ENCODE data around the gene SGTA.
A peak's percentile ranks its signal among the peaks of the same experiment; 100 is the strongest.

SGTA gene

GRCh38 chr19:2783781-2784145 is 690 bp upstream of the SGTA start:
- peak overlapping the region; percentile 76 for H3K4me2 ChIP-seq (ENCODE audit: low read depth, low read length, poor library complexity, severe bottlenecking)
- peak overlapping the region; percentile 49 for H3K9ac ChIP-seq (ENCODE audit: low read depth, low read length, poor library complexity, severe bottlenecking)
- peaks cover 78% of the 10 kb centered on the region for H3K79me2 ChIP-seq (ENCODE audit: insufficient read depth, low read length)
- H3K4me3 ChIP-seq (ENCODE audit: low read length, poor library complexity, severe bottlenecking), result peak overlapping the region; percentile 89
- H3K4me1 ChIP-seq (ENCODE audit: insufficient read depth, low read length, poor library complexity, severe bottlenecking), result peaks cover 36% of the 10 kb centered on the region
- H3K9me2 ChIP-seq (replicated peaks; ENCODE audit: low read depth, low read length), result no peaks in the 10 kb centered on the region
- H3F3A ChIP-seq (ENCODE audit: low read depth), result no peaks in the 10 kb centered on the region
- peak overlapping the region; percentile 75 for H2AFZ ChIP-seq (ENCODE audit: low read length)
- H4K20me1 ChIP-seq (ENCODE audit: insufficient read depth, low read length, poor library complexity, severe bottlenecking), result peaks cover 38% of the 10 kb centered on the region
- TF ChIP-seq EZH2phosphoT487 (IDR thresholded peaks at IDR 0.05; ENCODE audit: borderline replicate concordance) (no peak), CTCF (conservative IDR thresholded peaks at IDR 0.05; ENCODE audit: low read length) (no peak)
- H3K36me3 ChIP-seq (ENCODE audit: insufficient read depth, low read length), result no peaks in the 10 kb centered on the region
- H3K27me3 ChIP-seq (ENCODE audit: insufficient read depth, low read length, poor library complexity, severe bottlenecking), result no peaks in the 10 kb centered on the region
- no peaks in the 10 kb centered on the region for H3K9me3 ChIP-seq (ENCODE audit: insufficient read depth, low read depth, low read length)

- H3K36me3 ChIP-seq (ENCODE audit: insufficient read depth, low read length), result no peaks in the 10 kb centered on the region
- H3K9me2 ChIP-seq (replicated peaks; ENCODE audit: low read depth, low read length), result no peaks in the 10 kb centered on the region
- peaks cover 78% of the 10 kb centered on the region for H3K79me2 ChIP-seq (ENCODE audit: insufficient read depth, low read length)
- H3K4me3 ChIP-seq (ENCODE audit: low read length, poor library complexity, severe bottlenecking), result peak overlapping the region; percentile 89
- peak overlapping the region; percentile 76 for H3K4me2 ChIP-seq (ENCODE audit: low read depth, low read length, poor library complexity, severe bottlenecking)
- H3K9me3 ChIP-seq (ENCODE audit: insufficient read depth, low read depth, low read length), result no peaks in the 10 kb centered on the region
- peaks cover 33% of the 10 kb centered on the region for H3K4me1 ChIP-seq (ENCODE audit: insufficient read depth, low read length, poor library complexity, severe bottlenecking)
- no peak for TF ChIP-seq EZH2phosphoT487 (IDR thresholded peaks at IDR 0.05; ENCODE audit: borderline replicate concordance)
- TF ChIP-seq CTCF (conservative IDR thresholded peaks at IDR 0.05; ENCODE audit: low read length), result no peak
- peak overlapping the region; percentile 69; the same call in 1 of the 2 replicates for H2AFZ ChIP-seq (ENCODE audit: low read length)
- no peaks in the 10 kb centered on the region for H3F3A ChIP-seq (ENCODE audit: low read depth)
- no peaks in the 10 kb centered on the region for H3K27me3 ChIP-seq (ENCODE audit: insufficient read depth, low read length, poor library complexity, severe bottlenecking)
- H4K20me1 ChIP-seq (ENCODE audit: insufficient read depth, low read length, poor library complexity, severe bottlenecking), result peaks cover 44% of the 10 kb centered on the region
- H3K9ac ChIP-seq (ENCODE audit: low read depth, low read length, poor library complexity, severe bottlenecking), result peak overlapping the region; percentile 94
Measured at GRCh38 chr19:2782329-2782935, 641 bp downstream of the SGTA start.

GRCh38 chr19:2780284-2780683 is 2.8 kb downstream of the SGTA start:
- H3K4me2 ChIP-seq (ENCODE audit: low read depth, low read length, poor library complexity, severe bottlenecking), result peak overlapping the region; percentile 76
- H3K4me1 ChIP-seq (ENCODE audit: insufficient read depth, low read length, poor library complexity, severe bottlenecking), result peaks cover 38% of the 10 kb centered on the region
- H3K9me2 ChIP-seq (replicated peaks; ENCODE audit: low read depth, low read length), result no peaks in the 10 kb centered on the region
- H3K9ac ChIP-seq (ENCODE audit: low read depth, low read length, poor library complexity, severe bottlenecking), result peak overlapping the region; percentile 94
- peaks cover 78% of the 10 kb centered on the region for H3K79me2 ChIP-seq (ENCODE audit: insufficient read depth, low read length)
- no peaks in the 10 kb centered on the region for H3K9me3 ChIP-seq (ENCODE audit: insufficient read depth, low read depth, low read length)
- H3F3A ChIP-seq (ENCODE audit: low read depth), result no peaks in the 10 kb centered on the region
- no peaks in the 10 kb centered on the region for H3K27me3 ChIP-seq (ENCODE audit: insufficient read depth, low read length, poor library complexity, severe bottlenecking)
- no peak overlapping the region for H2AFZ ChIP-seq (ENCODE audit: low read length)
- TF ChIP-seq EZH2phosphoT487 (IDR thresholded peaks at IDR 0.05; ENCODE audit: borderline replicate concordance) (no peak), CTCF (conservative IDR thresholded peaks at IDR 0.05; ENCODE audit: low read length) (no peak)
- peaks cover 55% of the 10 kb centered on the region for H4K20me1 ChIP-seq (ENCODE audit: insufficient read depth, low read length, poor library complexity, severe bottlenecking)
- peak overlapping the region; percentile 89 for H3K4me3 ChIP-seq (ENCODE audit: low read length, poor library complexity, severe bottlenecking)
- H3K36me3 ChIP-seq (ENCODE audit: insufficient read depth, low read length), result no peaks in the 10 kb centered on the region
